Omental fat pad (tissue), 4 donors: ENCODE data around the gene COL16A1. TPM values are rescaled to one million over a fixed set of nuclear protein-coding genes. Genes with fewer than 3 reads are reported as not detected.

ENCODE experiments used
- ATAC-seq: fragments of 150-250 bp; one replicate; pipeline ENCODE4 v1.9.1; 2016; ENCODE audit warnings: mild to moderate bottlenecking, moderate library complexity; ENCODE audit not compliant: low FRiP score
- DNase-seq: peaks from one replicate; pipeline ENCODE4 v3.0.0-alpha.2; 2019; ENCODE audit warnings: low spot score
- total RNA-seq, 4 donors: library from RNA; depleted of rRNA; stranded (reverse); fragments of >200 nt; gene quantifications; one replicate each; pipeline ENCODE4 v1.1.0, GENCODE V29; 2016
- TF ChIP-seq, protein P1 (sequence below), 3 donors: fragments of 450-650 bp; IDR thresholded peaks; one replicate each; pipeline ENCODE4 v1.5.1; 2016 to 2017; ENCODE audit warnings: antibody characterized with exemption in 3 of 3, mild to moderate bottlenecking in 3 of 3, moderate library complexity in 2 of 3

Gene COL16A1
- total RNA-seq, 4 donors from 2014 or later, result 17.4 to 69.2 (median 21.7) TPM

DNA sequence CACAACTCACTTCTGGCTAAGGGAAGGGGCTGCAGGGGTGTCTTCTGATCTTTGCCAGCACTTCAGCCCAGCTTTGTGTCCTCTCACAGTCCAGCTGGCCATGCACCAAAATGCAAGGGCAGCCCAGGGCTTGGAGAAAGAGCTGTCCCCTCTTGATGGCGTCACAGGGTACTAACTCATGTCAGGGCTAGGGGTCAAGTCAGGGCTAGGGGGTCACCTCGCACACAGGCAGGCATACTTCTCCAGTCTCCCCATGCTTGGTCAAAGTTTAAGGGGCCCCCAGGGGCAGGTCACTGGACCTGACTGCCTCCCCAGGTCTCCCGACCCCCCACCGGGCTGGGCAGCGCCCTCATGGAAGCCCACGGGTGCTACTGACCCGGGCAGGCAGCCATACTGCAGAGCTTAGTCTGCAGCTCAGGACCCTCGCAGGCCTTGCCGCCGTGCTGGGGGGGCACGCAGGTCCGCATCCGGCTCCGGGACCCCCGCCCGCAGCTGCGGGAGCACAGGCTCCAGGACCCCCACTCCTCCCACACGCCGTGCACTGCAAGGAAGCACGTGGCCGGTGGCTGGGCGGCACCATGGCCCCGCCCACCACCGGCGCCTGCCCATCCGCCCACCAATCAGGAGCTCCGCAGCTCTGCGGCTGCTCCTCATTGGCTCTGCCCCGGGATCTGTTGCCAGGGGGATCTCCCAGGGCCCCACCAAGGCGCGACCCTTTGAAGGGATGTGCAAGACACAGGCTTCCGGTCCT is 38.8 kb upstream of the COL16A1 start:
- DNase-seq (no peak), ATAC-seq (no peak)
- TF ChIP-seq, protein P1, sequence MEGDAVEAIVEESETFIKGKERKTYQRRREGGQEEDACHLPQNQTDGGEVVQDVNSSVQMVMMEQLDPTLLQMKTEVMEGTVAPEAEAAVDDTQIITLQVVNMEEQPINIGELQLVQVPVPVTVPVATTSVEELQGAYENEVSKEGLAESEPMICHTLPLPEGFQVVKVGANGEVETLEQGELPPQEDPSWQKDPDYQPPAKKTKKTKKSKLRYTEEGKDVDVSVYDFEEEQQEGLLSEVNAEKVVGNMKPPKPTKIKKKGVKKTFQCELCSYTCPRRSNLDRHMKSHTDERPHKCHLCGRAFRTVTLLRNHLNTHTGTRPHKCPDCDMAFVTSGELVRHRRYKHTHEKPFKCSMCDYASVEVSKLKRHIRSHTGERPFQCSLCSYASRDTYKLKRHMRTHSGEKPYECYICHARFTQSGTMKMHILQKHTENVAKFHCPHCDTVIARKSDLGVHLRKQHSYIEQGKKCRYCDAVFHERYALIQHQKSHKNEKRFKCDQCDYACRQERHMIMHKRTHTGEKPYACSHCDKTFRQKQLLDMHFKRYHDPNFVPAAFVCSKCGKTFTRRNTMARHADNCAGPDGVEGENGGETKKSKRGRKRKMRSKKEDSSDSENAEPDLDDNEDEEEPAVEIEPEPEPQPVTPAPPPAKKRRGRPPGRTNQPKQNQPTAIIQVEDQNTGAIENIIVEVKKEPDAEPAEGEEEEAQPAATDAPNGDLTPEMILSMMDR (IDR thresholded peaks at IDR 0.05), result no peak

DNA sequence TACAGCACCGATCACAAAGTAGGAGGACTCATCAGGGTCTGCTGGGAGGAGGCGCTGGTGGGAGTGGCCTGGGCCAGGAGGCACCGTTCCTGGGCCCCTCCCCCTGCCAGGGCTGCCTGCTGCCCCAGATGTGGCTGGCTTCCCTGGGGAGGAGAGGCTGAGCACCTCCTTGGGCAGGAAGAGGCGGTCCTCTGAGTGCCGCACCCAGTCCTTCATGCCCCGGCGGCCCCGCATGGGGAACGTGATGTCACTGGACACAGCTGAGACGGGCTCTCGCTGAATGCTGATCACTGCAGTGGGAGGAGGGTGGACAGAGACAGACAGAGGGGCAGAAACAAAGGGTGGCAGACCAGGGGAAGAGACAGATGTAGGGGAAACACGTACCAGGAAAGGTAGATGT is 35.5 kb upstream of the COL16A1 start:
- TF ChIP-seq, protein P1 (IDR thresholded peaks at IDR 0.05), result no peak
- no peak for DNase-seq
- no peak for ATAC-seq

GRCh38 chr1:31736675-31737074 is 32.9 kb upstream of the COL16A1 start:
- TF ChIP-seq, protein P1 (IDR thresholded peaks at IDR 0.05), result no peak
- DNase-seq (no peak), ATAC-seq (peak; percentile 61)

- DNase-seq, result no peak
- TF ChIP-seq, protein P1 (IDR thresholded peaks at IDR 0.05), result no peak
- no peak for ATAC-seq
Observed at GRCh38 chr1:31735571-31735970, 31.8 kb upstream of the COL16A1 start.

DNA sequence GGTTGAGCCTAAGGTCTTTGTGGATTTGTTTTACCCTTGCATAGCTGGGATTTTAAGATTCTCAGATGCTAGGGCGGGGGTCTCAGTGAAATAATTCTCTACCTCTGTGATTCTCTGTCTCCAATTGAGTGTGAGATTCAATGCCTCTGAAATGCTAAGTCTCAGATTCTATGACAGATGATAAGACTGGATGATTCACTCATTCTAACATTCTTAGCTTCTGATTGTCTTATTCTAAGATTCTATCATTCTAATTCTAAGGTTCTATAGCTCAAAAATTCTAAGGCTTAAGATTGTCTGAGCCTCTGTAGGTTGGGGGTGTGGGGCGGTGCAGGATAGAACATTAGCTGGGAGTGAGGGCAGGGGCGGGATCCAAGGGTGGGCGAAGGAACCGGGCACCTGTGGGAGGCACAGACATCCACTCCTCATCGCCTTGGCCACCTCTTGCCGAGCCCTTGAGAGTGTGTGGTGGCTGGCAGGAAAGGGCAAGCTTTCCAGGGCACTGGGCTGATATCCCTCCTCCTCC is 30.8 kb upstream of the COL16A1 start:
- TF ChIP-seq, protein P1 (IDR thresholded peaks at IDR 0.05), result no peak
- DNase-seq (no peak), ATAC-seq (no peak)

DNA sequence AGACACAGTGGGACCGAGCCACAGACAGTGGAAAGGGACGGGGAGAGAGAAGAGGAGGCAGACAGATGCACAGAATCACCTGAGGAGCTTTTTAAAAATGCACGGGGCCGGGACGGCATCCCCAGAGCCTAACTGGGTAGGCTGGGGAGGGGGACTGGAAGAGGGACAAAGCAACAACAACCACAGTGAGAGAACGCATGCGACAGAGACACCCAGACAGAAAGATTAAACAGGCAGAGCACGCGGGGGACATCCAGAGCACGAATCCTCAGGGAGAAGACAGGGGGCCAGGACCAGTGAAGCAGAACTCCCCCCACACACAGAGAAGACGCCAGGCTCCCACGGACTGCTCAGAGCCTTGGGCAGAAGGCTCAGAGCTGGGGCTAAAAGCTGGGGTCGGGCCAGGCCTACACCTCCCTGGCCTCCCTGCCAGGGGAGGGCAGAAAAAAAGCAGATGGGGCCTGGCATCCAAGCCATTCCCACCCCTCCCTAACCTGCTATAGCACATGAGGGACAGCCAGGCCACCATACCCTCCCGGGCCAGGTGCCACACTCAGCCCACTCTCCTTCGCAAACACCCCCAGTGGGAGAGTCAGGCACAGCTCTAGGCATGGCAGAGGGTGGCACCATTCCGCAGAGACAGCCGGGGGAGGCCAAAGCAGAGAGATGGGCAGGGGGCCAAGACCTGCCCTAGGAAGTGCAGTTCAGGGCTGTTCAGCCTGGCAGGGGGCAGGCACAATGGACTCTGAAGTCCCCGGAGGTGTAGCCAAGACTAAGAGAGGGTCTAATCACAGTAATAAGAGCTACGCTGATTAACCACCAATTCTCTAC is 29.8 kb upstream of the COL16A1 start:
- no peak for ATAC-seq
- TF ChIP-seq, protein P1 (IDR thresholded peaks at IDR 0.05), result no peak
- DNase-seq, result no peak
